ENCODE measurements around the gene PLEK.

GRCh38 chr2:68336192-68336591, 28.9 kb upstream of the PLEK start:
- TF ChIP-seq, protein P1, sequence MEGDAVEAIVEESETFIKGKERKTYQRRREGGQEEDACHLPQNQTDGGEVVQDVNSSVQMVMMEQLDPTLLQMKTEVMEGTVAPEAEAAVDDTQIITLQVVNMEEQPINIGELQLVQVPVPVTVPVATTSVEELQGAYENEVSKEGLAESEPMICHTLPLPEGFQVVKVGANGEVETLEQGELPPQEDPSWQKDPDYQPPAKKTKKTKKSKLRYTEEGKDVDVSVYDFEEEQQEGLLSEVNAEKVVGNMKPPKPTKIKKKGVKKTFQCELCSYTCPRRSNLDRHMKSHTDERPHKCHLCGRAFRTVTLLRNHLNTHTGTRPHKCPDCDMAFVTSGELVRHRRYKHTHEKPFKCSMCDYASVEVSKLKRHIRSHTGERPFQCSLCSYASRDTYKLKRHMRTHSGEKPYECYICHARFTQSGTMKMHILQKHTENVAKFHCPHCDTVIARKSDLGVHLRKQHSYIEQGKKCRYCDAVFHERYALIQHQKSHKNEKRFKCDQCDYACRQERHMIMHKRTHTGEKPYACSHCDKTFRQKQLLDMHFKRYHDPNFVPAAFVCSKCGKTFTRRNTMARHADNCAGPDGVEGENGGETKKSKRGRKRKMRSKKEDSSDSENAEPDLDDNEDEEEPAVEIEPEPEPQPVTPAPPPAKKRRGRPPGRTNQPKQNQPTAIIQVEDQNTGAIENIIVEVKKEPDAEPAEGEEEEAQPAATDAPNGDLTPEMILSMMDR (IDR thresholded peaks at IDR 0.05; ENCODE audit: extremely low read depth in 1 of 2, insufficient read depth in 1 of 2, low read depth in 1 of 2, low read length in 2 of 2): no peak
- no peak for TF ChIP-seq POLR2A (IDR thresholded peaks at IDR 0.05; ENCODE audit: low read depth, low read length)
- TF ChIP-seq POLR2AphosphoS5 (IDR thresholded peaks at IDR 0.05; ENCODE audit: insufficient read depth, low read depth, low read length): no peak
- no peak for TF ChIP-seq EZH2 (IDR thresholded peaks at IDR 0.05; ENCODE audit: borderline replicate concordance, low read depth, low read length, severe bottlenecking)
- TF ChIP-seq, protein P2, sequence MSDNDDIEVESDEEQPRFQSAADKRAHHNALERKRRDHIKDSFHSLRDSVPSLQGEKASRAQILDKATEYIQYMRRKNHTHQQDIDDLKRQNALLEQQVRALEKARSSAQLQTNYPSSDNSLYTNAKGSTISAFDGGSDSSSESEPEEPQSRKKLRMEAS (IDR thresholded peaks at IDR 0.05; ENCODE audit: insufficient read depth, insufficient read length): no peak
- no peak for TF ChIP-seq JUN (IDR thresholded peaks at IDR 0.05; ENCODE audit: borderline replicate concordance, insufficient read depth, insufficient read length, low read depth)
- no peak for TF ChIP-seq MYC (IDR thresholded peaks at IDR 0.05; ENCODE audit: low read depth, low read length)
- TF ChIP-seq GATA2 (IDR thresholded peaks at IDR 0.05; ENCODE audit: insufficient read depth, insufficient read length, low read depth, low read length): no peak
